GM10847 (cell line): ENCODE results near the gene MPPE1.

Experiments
- POLR2A ChIP-seq: IDR thresholded peaks from 2 replicates; pipeline ENCODE4 v1.6.1; 2011; ENCODE audit not compliant: insufficient read length; ENCODE audit errors: extremely low read depth

MPPE1 gene

GRCh38 chr18:11872479-11873136 is 35.5 kb downstream of the MPPE1 start:
- TF ChIP-seq POLR2A: no peak

DNA sequence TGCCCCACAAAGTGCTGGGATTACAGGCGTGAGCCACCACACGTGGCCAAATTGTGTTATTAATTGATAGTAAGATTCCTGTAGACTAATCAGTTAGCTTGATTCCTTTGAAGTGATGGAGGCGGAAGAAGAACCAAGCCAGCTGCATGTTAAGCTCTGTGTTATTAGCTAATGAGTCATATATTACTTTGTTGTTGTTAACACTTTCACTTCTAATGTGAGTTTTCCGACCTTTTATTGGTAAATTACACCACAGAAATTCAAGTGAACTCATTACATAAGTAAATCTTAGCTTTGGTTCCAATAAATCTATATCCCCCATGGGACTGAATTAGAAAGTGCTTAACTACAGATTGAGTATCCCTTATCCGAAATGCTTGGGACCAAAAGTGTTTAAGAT is 36.6 kb downstream of the MPPE1 start:
- TF ChIP-seq POLR2A: no peak

DNA sequence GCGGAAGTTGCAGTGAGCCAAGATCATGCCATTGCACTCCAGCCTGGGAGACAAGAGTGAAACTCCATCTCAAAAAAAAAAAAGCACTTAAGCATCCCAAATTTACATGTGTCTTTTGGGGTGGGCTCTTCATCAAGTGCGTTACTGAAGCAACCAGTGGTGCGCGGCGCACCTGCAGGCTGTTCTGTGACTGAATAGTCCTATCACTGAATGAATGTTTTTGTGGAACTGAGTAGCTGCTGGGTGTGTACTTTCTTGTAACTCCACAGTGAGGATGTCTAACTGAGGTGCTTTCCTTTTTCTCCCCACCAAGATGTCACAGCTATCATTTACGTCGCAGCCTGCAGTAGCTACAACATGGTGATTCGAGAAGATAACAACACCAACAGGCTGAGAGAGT is 39.9 kb downstream of the MPPE1 start:
- no peak for TF ChIP-seq POLR2A

DNA sequence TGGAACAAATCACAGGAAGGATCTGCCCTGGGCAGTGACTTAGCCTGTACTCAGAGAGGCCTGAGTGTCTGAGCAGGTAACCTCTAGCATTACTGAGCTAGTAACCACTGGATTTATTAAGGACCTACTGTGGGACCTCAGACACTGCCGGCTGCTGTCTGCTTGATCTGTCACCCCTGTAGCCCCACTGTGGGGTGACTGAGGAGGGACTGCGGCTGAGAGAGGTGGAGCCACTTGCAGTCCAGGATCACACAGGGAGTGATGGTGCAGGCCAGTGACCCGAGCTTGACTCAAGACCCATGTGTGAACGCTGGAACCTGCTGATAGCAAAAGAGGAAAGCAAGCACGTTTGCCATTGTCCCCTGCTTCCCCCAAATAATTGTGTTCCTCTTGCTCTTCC is 41.4 kb downstream of the MPPE1 start:
- no peak for TF ChIP-seq POLR2A

- TF ChIP-seq POLR2A: no peak
Observed at GRCh38 chr18:11866329-11866728, 41.8 kb downstream of the MPPE1 start.

DNA sequence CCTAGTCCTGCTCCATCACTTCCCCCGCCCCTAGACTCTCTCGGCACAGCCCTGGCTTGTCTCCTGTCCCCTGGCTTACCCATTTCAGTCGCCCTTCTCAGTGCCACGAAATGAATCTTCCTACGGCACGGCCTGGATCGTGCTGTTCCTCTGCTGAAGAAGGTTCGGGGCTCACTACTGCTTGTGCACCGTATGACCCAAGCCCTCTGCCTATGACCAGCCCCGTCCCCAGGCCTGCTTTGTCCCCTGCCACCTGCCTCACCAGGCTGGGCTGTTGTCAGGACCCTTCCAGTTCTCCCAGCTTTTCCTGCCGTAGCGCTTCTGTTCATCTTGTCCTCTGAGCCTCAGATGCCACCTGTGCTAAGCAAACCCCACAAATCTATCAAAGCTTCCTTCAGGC is 43.0 kb downstream of the MPPE1 start:
- no peak for TF ChIP-seq POLR2A

- TF ChIP-seq POLR2A: no peak
Observed at GRCh38 chr18:11864471-11864870, 43.6 kb downstream of the MPPE1 start.

DNA sequence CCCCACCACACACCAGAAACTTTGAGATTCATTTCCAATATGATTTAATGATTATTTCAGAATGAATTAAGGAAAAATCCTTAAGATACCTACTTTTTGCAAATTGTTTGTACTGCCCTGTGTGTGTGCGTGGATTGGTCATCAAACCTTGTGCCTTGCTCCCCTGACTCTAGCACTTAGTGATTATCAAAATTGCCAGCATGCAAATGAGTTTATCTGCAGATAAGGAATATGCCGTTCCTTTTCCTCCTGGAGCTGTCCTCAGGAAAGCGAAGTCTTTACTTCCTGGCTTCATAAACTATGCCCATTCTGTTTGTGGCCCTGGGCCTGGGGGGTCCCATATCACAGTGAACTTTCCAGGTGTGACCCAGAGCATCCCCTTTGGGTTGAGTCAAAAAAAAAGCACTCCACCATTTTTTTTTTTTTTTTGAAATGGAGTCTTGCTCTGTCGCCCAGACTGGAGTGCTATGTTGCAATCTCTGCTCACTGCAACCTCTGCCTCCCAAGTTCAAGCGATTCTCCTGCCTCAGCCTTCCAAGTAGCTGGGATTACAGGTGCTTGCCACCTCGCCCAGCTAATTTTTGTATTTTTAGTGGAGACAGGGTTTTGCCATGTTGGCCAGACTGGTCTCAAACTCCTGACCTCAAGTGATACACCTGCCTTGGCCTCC is 45.5 kb downstream of the MPPE1 start:
- TF ChIP-seq POLR2A: no peak

DNA sequence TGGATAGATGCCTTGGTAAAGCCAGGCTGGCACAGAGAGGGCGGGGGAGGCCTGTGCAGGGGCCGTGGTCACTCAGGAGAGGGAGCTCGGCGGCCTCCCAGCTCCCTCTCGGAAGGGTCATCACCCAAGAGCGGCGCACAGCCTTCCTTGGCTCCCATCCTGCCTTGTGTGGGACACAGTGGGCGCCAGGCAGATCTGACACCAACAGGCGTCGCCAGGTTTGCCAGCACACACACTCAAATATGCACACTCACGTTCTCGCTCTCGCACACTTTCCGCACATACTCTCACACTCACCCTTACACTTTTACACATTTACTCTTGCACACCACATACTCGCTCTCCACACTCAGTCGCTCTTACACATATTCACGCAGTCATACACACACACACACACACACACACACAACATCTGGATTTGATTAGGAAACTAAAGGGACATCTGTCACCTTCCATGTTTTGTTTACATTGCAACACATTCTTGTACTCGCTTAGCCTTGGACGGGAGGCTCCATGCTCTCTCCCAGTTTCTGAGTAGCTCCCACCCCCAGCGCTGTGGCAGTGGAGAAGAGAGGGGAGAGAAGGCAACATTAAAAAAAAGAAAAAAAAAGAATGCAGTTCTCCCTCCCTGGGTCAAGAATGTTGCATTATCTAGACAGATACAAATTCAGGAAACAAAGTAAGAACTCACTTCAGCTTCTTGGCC is 46.4 kb downstream of the MPPE1 start:
- TF ChIP-seq POLR2A: no peak

- TF ChIP-seq POLR2A: no peak
Observed at GRCh38 chr18:11860594-11861450, 47.3 kb downstream of the MPPE1 start.

DNA sequence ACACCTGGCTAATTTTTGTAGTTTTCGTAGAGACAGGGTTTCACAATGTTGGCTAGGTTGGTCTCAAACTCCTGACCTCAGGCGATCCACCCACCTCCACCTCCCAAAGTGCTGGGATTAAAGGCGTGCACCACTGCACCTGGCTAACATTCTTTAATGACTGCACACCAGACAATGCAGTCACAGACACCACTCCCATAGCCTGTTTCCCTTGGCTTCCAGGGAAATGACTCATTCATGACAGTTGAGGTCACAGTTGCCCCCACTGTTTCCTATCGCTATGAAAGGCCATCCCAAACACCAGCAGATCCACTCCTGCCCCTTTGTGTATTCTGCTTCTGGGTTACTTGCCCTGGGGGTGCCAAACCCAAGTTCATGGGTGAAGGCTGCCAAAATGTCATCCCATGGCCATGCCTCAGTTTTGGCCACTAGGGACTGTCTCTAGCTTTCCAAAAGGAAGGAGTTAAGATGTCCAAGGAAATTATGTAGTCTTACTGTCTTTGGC is 48.2 kb downstream of the MPPE1 start:
- TF ChIP-seq POLR2A: no peak

DNA sequence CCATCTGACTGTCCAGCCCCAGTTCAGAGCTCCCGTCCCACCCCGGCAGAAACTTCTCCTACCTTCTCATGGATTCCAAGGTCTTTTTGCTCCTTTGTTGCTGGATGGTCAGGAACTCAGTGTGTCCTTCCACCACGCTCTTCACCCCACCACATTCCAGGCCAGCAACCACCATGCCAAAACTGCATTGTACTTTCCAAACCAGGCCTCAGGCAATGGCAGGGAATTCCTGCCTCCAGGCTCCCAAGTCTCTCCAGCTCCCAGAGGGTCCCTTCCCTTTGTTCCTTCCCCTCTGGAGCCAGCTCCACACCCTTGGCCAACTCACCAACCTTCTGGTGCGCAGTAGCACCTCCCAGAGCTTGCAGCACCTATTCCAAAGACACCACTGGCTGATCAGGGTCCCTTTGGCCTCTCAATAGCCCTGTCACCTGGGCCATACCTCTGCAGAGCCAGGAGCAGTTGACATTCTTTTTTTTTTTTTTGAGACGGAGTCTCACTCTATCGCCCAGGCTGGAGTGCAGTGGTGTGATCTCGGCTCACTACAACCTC is 48.8 kb downstream of the MPPE1 start:
- no peak for TF ChIP-seq POLR2A

- no peak for TF ChIP-seq POLR2A
Observed at GRCh38 chr18:11857177-11857887, 50.8 kb downstream of the MPPE1 start.

- TF ChIP-seq POLR2A: no peak
Observed at GRCh38 chr18:11851806-11852337, 56.2 kb downstream of the MPPE1 start.
